Stomach (tissue), 4 donors: ENCODE results near the gene TSR1.

ENCODE experiments used
- POLR2A ChIP-seq, 4 donors: fragments of 450-650 bp; IDR thresholded peaks; one replicate each; pipeline ENCODE4 v1.6.1; 2016; ENCODE audit warnings: antibody characterized with exemption in 4 of 4, control low read depth in 2 of 4, mild to moderate bottlenecking in 1 of 4, moderate library complexity in 1 of 4
- POLR2AphosphoS5 ChIP-seq, 3 donors: sonication (generic); formaldehyde crosslinking; IDR thresholded peaks; one replicate each; pipeline ENCODE4 v1.6.1; 2016; ENCODE audit warnings: antibody characterized with exemption in 3 of 3
- TF ChIP-seq, protein P1 (sequence below), 7 experiments: fragments of 450-650 bp in 4 of 7; fragments of 200-600 bp in 3 of 7; sonication (generic) in 3 of 7; IDR thresholded peaks; one replicate each; pipeline ENCODE4 v1.5.1; 2016 to 2019; ENCODE audit warnings: antibody characterized with exemption in 7 of 7, control low read depth in 2 of 7, mild to moderate bottlenecking in 1 of 7

DNA sequence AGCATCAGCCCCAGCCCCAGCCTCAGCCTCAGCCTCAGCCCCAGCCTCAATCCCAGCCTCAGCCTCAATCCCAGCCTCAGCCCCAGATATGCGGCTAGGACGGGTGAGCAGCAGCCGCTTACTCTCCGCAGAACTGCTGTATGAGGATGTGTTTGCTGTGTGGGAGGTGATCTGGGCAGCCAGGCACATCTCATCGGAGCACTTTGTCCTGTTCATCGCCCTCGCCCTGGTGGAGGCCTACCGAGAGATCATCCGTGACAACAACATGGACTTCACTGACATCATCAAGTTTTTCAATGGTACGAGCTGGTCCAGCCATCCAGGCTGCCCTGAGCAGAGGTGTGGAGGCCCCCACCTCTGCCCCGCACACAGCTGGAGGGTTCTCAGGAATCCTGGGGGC lies 42.6 kb upstream of the TSR1 start:
- TF ChIP-seq, protein P1, sequence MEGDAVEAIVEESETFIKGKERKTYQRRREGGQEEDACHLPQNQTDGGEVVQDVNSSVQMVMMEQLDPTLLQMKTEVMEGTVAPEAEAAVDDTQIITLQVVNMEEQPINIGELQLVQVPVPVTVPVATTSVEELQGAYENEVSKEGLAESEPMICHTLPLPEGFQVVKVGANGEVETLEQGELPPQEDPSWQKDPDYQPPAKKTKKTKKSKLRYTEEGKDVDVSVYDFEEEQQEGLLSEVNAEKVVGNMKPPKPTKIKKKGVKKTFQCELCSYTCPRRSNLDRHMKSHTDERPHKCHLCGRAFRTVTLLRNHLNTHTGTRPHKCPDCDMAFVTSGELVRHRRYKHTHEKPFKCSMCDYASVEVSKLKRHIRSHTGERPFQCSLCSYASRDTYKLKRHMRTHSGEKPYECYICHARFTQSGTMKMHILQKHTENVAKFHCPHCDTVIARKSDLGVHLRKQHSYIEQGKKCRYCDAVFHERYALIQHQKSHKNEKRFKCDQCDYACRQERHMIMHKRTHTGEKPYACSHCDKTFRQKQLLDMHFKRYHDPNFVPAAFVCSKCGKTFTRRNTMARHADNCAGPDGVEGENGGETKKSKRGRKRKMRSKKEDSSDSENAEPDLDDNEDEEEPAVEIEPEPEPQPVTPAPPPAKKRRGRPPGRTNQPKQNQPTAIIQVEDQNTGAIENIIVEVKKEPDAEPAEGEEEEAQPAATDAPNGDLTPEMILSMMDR (IDR thresholded peaks at IDR 0.05): no peak
- no peak for TF ChIP-seq POLR2A (IDR thresholded peaks at IDR 0.05)
- TF ChIP-seq POLR2AphosphoS5 (IDR thresholded peaks at IDR 0.05): no peak
